HG03139 (cell line): ENCODE measurements around the gene LYRM9.
"Not testable (repeated sequence)": the region's sequence is repeated elsewhere in the genome, so short reads cannot be mapped to it uniquely, and the experiment has no call there.

ENCODE experiments used
- ATAC-seq: cut with Tn5 transposase; IDR thresholded peaks from one replicate; pipeline ENCODE4 v1.9.1; 2021; ENCODE audit not compliant: unreplicated experiment

Gene LYRM9

GRCh38 chr17:27906623-27907022 is 13.5 kb upstream of the LYRM9 start:
- ATAC-seq, result no peak

GRCh38 chr17:27906226-27906580 is 13.0 kb upstream of the LYRM9 start:
- no peak for ATAC-seq

- no peak for ATAC-seq
Measured at GRCh38 chr17:27905447-27906225, 12.5 kb upstream of the LYRM9 start.

GRCh38 chr17:27904534-27905446 is 11.6 kb upstream of the LYRM9 start:
- no peak for ATAC-seq

GRCh38 chr17:27904114-27904513 is 10.9 kb upstream of the LYRM9 start:
- ATAC-seq, result no peak

- no peak for ATAC-seq
Measured at GRCh38 chr17:27899525-27899924, 6.4 kb upstream of the LYRM9 start.

- ATAC-seq, result no peak
Measured at GRCh38 chr17:27898096-27898495, 4.9 kb upstream of the LYRM9 start.

GRCh38 chr17:27896701-27897100 is 3.5 kb upstream of the LYRM9 start:
- ATAC-seq, result no peak

- ATAC-seq, result no peak
Measured at GRCh38 chr17:27895940-27896535, 2.9 kb upstream of the LYRM9 start.

- no peak for ATAC-seq
Measured at GRCh38 chr17:27895123-27895895, 2.1 kb upstream of the LYRM9 start.

- no peak for ATAC-seq
Measured at GRCh38 chr17:27893841-27894503, 807 bp upstream of the LYRM9 start.

GRCh38 chr17:27892542-27892865 is 661 bp downstream of the LYRM9 start:
- no peak for ATAC-seq

GRCh38 chr17:27891841-27892240 is 1.3 kb downstream of the LYRM9 start:
- no peak for ATAC-seq

- ATAC-seq, result no peak
Measured at GRCh38 chr17:27889711-27890251, 3.4 kb downstream of the LYRM9 start.

- no peak for ATAC-seq
Measured at GRCh38 chr17:27888945-27889344, 4.2 kb downstream of the LYRM9 start.

- ATAC-seq, result no peak
Measured at GRCh38 chr17:27888067-27888466, 5.1 kb downstream of the LYRM9 start.

GRCh38 chr17:27886348-27886906 is 6.7 kb downstream of the LYRM9 start:
- not testable (repeated sequence) for ATAC-seq

GRCh38 chr17:27882162-27882840 is 10.9 kb downstream of the LYRM9 start:
- ATAC-seq, result no peak

- ATAC-seq, result no peak
Measured at GRCh38 chr17:27879987-27880608, 13.1 kb downstream of the LYRM9 start.
